Right ventricle myocardium inferior (tissue), 1 donor: ENCODE measurements around the gene TOMM34. TPM values are rescaled to one million over a fixed set of nuclear protein-coding genes. Genes with fewer than 3 reads are reported as not detected.
A peak's percentile ranks its signal among the peaks of the same experiment; 100 is the strongest.

Experiments
- ATAC-seq: fragments of 200-7000 bp; cut with Tn5 transposase; one replicate; pipeline ENCODE4 v1.9.1; 2020; ENCODE audit warnings: mild to moderate bottlenecking, moderate library complexity
- DNase-seq: peaks from one replicate; pipeline ENCODE4 v3.0.0; 2021; ENCODE audit errors: missing footprints
- intact Hi-C: fragments of 100-400 bp; cut with DNase I; formaldehyde crosslinking; loops from one replicate; pipeline ENCODE4 v1.11.0; 2022
- long read RNA-seq: library from polyadenylated mRNA; unstranded; transcript quantifications from one replicate; pipeline ENCODE4 v2.0.0, GENCODE V29; 2021
- total RNA-seq: library from RNA; stranded (reverse); fragmentation: NEBNext Ultra II Directional; extraction: Animal tissue kit (Norgen Biotek cat#: 25700); gene quantifications from one replicate; pipeline ENCODE4 v1.2.1, GENCODE V29; 2021
- donor health status: DM: no; HTN: yes; CAD: no; lungs with severe emphysema.

The TOMM34 gene, protein sequence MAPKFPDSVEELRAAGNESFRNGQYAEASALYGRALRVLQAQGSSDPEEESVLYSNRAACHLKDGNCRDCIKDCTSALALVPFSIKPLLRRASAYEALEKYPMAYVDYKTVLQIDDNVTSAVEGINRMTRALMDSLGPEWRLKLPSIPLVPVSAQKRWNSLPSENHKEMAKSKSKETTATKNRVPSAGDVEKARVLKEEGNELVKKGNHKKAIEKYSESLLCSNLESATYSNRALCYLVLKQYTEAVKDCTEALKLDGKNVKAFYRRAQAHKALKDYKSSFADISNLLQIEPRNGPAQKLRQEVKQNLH
- total RNA-seq, result 10.3 TPM
- long read RNA-seq, transcript TOMM34-201 (7 exons, 2,062 nt), result major isoform, 12 of 14 reads
- long read RNA-seq, partial matches to known transcripts, result 0 of 14 reads
- long read RNA-seq, other reads (novel, unspliced or antisense), result 2 of 14 reads

- peak; percentile 99 for DNase-seq
- peak; percentile 98 for ATAC-seq
- intact Hi-C loops, result loop anchor here (5.0 kb wide), 1 partner anchor 73 kb away; the partner anchor contains the start of gene YWHAB
These were observed at the start of gene TOMM34 for GRCh38 chr20:44960103-44960852. TSS of gene TOMM34 (minus strand) at chr20:44960397. CDS start at chr20:44960333, 64 bp downstream.

- no peak for ATAC-seq
- intact Hi-C loops, result no loop called here
These were observed 48.4 kb upstream of the TOMM34 start for GRCh38 chr20:45008521-45009049.

GRCh38 chr20:44997668-44998067, 37.5 kb upstream of the TOMM34 start:
- intact Hi-C loops, result no loop called here
- no peak for DNase-seq
- ATAC-seq, result no peak

More at GRCh38 chr20:45008521-45009049, 48.4 kb upstream of the TOMM34 start:
- DNase-seq, result no peak

DNA sequence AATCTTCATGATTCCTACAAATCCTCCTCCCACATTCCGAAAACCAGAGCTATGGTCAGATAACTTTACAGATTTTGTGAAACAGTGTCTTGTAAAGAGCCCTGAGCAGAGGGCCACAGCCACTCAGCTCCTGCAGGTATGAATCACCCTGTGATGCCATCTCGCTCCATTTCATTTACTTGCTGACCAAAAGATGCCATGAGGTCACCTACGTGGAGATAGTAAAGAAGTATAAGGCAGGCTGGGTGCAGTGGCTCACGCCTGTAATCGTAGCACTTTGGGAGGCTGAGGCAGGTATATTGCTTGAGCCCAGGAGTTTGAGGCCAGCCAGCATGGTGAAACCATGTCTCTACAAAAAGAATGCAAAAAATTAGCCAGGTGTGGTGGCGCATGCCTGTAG, 37.0 kb upstream of the TOMM34 start:
- ATAC-seq, result no peak
- intact Hi-C loops, result no loop called here
- DNase-seq, result no peak

GRCh38 chr20:44993343-44993742, 33.1 kb upstream of the TOMM34 start:
- ATAC-seq (no peak), DNase-seq (no peak)
- intact Hi-C loops, result no loop called here

GRCh38 chr20:44990957-44991356, 30.8 kb upstream of the TOMM34 start:
- DNase-seq (no peak), ATAC-seq (no peak)
- intact Hi-C loops, result no loop called here

GRCh38 chr20:44990425-44990824, 30.2 kb upstream of the TOMM34 start:
- peak; percentile 37 for ATAC-seq
- intact Hi-C loops, result no loop called here
- no peak for DNase-seq

GRCh38 chr20:44988631-44989171, 28.5 kb upstream of the TOMM34 start:
- no peak for ATAC-seq
- intact Hi-C loops, result no loop called here
- DNase-seq, result no peak

- ATAC-seq (no peak), DNase-seq (no peak)
- intact Hi-C loops, result no loop called here
These were observed 23.0 kb upstream of the TOMM34 start for GRCh38 chr20:44983093-44983674.

- intact Hi-C loops, result no loop called here
- ATAC-seq, result no peak
- no peak for DNase-seq
These were observed 21.7 kb upstream of the TOMM34 start for GRCh38 chr20:44981736-44982406.

DNA sequence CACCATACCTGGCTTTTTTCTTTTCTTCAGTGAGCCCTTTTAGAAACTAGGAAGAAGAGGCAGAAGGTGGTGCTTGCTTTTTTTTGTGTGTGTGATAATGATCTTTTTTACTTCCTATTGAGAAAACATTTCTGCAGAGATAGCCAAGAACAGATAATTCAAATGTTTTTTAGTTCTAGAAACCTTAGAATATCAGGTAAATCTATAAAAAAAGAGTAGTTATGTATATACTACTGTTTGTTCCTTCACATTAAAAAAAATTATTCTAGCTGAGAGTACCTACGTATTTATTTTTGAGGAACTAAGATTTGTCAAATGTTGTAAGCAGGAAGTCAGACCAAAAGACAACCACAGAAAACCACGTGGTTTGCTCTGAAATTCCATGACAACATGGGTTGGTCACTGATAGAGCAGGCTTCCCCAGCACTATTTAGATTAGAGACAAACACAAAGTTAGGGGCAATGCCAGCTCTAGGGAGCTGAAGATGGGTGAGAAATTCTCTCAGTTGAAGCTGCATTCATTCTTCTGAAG, 19.0 kb upstream of the TOMM34 start:
- intact Hi-C loops, result no loop called here
- DNase-seq, result no peak
- ATAC-seq, result peak; percentile 50

- no peak for ATAC-seq
These were observed 16.5 kb upstream of the TOMM34 start for GRCh38 chr20:44976698-44977097.

GRCh38 chr20:44973053-44973452, 12.9 kb upstream of the TOMM34 start:
- DNase-seq, result no peak
- ATAC-seq, result no peak
- intact Hi-C loops, result no loop called here

More at GRCh38 chr20:44976698-44977097, 16.5 kb upstream of the TOMM34 start:
- intact Hi-C loops, result no loop called here
- no peak for DNase-seq

DNA sequence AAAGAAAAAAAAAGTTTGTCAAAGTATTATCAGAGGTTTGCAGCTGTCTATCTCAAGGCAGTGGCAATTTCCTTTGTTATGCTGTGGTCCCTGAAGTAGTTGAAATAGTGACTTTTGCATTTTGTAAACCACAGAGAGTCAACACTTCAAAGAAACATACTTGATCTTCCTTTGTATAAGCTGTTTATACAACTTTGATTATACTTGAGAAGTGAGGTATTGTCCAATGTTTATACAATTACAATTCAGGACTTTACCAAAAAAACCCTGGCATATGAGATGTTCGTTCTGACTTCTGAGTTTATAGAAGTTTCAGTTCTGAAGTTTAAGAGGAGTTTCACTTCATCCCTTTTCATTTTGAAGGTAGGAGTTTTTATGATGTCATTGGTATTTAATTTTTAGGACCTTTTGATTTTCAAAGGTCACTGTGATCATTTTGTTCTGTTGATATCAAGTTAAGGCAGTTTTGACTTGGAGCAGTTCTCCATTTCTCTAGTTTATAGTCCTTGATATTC, 10.1 kb upstream of the TOMM34 start:
- no peak for ATAC-seq
- DNase-seq, result no peak
- intact Hi-C loops, result no loop called here

DNA sequence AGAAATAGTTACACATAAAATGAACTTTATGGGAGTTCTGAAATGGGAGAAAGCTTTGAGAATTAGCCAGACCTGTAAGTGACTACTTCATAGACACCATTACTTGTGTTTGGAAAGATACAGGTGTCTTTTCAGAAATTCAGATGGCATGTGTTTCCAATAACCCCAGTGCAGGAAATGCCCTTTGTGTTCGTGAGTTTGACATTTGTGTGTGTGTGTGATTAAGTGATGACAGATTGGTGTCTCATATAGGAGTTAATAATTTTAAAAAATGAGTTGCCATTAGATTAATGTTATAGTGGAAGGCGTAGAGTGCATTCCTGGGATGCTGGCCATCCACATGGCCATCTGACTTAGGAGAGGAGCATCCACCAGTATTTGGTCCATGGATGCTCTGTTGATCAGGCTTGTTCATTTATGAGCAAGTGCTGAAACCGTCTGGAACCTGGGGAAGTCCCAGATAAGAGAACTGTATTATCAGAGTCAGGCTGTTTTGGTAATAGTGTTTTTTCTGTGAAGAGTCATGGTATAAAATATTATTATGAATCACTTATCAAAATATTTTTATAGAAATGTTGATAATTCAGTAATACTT, 9.2 kb upstream of the TOMM34 start:
- intact Hi-C loops, result no loop called here
- DNase-seq (no peak), ATAC-seq (no peak)

GRCh38 chr20:44967207-44967807, 7.1 kb upstream of the TOMM34 start:
- intact Hi-C loops, result no loop called here
- DNase-seq (no peak), ATAC-seq (no peak)
